Sciatic nerve (tissue), 2 donors: Measurements from ENCODE around the gene ENPP5. TPM values are rescaled to one million over a fixed set of nuclear protein-coding genes. Genes with fewer than 3 reads are reported as not detected.
"Not testable (repeated sequence)": the region's sequence is repeated elsewhere in the genome, so short reads cannot be mapped to it uniquely, and the experiment has no call there.

Experiments used
- ATAC-seq: fragments of 200-7000 bp; cut with Tn5 transposase; one replicate; pipeline ENCODE4 v1.9.1; 2020; ENCODE audit warnings: mild to moderate bottlenecking, moderate library complexity
- DNase-seq: peaks from one replicate; pipeline ENCODE4 v3.0.0-alpha.2; 2020; ENCODE audit warnings: low spot score
- intact Hi-C: fragments of 100-400 bp; cut with DNase I; formaldehyde crosslinking; loops from one replicate; pipeline ENCODE4 v1.14.2; 2022
- total RNA-seq: library from RNA; stranded (reverse); fragmentation: NEBNext Ultra II Directional; extraction: Animal tissue kit (Norgen Biotek cat#: 25700); gene quantifications from one replicate; pipeline ENCODE4 v1.2.1, GENCODE V29; 2021
- donor health status: DM: no; HTN: no; CAD: no.
- donor health status: DM: no; HTN: no; CAD: no.

Gene ENPP5
- total RNA-seq, 1 donor from 2014 or later, result 1.9 TPM

- DNase-seq, ATAC-seq, intact Hi-C loops: not testable (repeated sequence)
These were observed 51.1 kb downstream of the ENPP5 start for GRCh38 chr6:46119679-46120078.

- intact Hi-C loops, result no loop called here
- DNase-seq (no peak), ATAC-seq (no peak)
These were observed 51.9 kb downstream of the ENPP5 start for GRCh38 chr6:46118836-46119235.

GRCh38 chr6:46118157-46118556 lies 52.6 kb downstream of the ENPP5 start:
- no peak for DNase-seq
- ATAC-seq, result no peak
- intact Hi-C loops, result no loop called here

- intact Hi-C loops, result no loop called here
- ATAC-seq (no peak), DNase-seq (no peak)
These were observed 54.5 kb downstream of the ENPP5 start for GRCh38 chr6:46116289-46116688.

- ATAC-seq (no peak), DNase-seq (no peak)
- intact Hi-C loops, result no loop called here
These were observed 55.1 kb downstream of the ENPP5 start for GRCh38 chr6:46115634-46116033.

GRCh38 chr6:46113370-46113769 lies 57.4 kb downstream of the ENPP5 start:
- ATAC-seq (no peak), DNase-seq (no peak)
- intact Hi-C loops, result no loop called here

Other genes with a start within 250 kb of the ENPP5 start
- 42.6 TPM for gene CLIC5, start 155.1 kb downstream of the ENPP5 start, total RNA-seq
- 22.0 TPM for gene ENPP4, start 41.0 kb downstream of the ENPP5 start, total RNA-seq